Measurements from ENCODE around the gene AMER2.

Gene AMER2

GRCh38 chr13:25149711-25150110 lies 22.4 kb downstream of the AMER2 start:
- DNase-seq = no peak

DNA sequence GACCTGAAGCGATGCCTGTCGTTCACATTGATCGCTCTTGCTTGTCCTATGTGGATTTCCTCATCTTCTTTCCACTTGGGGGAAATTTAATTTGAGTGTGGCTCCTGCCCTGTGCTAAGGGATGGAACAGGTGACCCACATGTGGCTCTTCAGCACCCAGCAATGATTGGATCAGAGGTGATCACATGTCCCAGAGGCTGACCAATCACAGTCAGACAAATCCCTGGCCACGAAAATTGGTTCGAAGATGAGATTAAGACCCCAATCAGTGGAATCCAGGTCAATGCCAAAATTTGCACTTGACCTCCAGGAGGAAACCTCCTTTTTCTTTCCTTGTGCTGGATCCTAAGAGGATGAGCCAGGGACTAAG lies 23.7 kb downstream of the AMER2 start:
- DNase-seq = no peak

GRCh38 chr13:25147638-25148401 lies 24.3 kb downstream of the AMER2 start:
- DNase-seq = no peak

- DNase-seq = no peak
These were observed 28.4 kb downstream of the AMER2 start for GRCh38 chr13:25143706-25144105.

DNA sequence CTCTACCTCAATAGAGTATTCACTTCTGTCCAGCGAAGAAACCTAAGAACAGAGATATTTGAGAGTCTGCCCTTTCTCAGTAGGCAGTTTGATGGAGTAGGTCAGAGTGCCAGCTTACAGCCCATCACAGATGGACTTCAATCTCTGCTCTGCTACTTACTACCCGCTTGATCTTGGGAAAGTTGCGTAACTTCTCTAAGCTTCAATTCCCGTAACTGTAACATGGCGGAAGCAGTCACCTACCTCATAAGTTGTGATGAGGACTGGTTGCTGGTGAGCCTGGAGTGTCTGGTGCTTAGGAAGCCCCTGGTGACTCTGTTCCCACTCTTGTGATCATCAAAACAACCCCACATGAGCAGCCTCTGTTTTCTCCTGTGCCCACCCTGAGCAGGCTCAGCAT lies 31.0 kb downstream of the AMER2 start:
- no peak for DNase-seq

DNA sequence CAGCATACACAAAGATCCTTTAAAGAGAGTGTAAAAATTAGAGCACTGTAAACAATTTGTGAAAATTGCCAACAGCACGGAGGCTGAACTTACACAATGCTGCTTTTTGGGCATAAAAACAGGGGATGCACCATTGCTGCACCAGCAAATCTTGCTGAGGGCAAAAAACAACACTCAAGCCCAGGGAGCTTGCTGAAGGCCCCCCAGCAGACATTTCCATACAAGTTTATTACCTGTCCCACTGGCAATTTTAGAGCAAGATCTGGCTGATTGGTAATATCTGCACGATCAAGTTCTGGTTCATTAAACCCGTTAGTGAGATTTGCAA lies 34.3 kb downstream of the AMER2 start:
- no peak for DNase-seq

- DNase-seq = no peak
These were observed 35.0 kb downstream of the AMER2 start for GRCh38 chr13:25136880-25137787.

- no peak for DNase-seq
These were observed 36.2 kb downstream of the AMER2 start for GRCh38 chr13:25135896-25136295.

DNA sequence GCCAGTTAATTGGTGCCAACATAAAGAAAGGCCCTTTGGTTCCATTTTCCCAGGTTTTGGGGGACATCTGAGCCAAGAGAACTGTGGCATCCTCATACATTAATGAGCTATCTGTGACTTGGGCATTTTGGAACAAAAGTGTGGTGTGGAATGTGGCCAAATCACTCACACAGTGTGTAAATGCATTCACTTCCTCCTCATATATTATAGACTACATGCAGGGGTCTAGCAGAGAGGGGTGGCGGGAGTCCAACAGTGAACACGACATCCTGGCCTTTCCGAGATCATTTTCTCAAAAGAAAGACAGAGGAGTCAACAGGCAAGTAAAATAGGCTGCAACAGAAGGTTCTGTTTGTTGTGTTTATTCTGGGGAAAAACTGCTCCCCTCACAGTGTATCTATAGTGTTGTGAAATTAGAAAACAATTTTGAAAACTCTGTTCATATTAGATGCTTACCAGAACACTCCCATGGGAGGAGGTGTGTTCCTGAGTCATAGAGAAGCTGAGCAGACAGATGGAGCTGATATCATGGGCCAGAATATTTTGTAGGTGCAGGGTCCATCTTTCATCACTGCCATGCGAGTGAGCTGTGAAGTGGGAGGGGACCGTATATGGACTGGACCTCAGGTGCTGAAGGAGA lies 39.2 kb downstream of the AMER2 start:
- DNase-seq = no peak

DNA sequence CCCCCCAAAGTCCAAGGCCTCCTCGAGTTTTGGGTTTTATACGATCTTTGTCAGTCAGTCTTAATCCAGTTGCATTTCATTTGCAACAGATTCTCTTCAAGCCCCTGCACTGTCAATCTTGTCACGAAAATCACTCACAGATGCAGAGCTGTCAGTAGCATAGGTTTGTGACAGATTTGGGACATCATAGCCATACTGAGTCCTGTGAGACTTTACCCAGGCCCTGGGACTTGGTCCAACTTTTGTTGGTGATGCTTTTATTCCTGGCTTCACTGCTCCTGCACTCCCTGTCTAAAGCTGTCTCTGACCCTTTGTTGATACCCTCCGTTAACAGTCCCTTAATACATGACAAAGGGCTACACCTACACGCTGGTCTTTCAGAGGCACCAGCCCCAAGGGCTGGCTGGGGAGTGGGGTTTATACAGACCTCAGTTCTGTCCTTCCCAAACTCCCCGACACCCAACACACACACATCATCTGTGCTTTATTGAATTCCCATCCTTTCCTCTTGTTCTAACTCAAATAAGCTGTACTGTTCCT lies 40.1 kb downstream of the AMER2 start:
- no peak for DNase-seq

DNA sequence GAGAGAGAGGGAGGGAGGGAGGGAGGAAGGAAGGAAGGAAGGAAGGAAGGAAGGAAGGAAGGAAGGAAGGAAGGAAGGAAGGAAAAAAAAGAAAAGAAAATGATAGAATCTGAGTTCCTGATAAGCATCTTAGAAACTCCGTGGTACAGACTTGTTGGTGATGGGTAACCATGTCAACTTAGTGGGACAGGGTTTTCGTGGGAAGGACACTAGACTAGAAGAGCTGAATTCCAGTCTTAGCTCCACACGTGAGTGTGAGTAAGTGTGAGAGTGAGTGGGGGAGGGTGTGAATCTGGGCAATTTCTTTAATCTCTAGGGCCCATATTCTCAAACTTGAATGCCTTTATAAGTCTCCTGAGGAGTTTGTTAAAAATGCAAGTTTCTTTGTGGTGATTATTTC lies 41.1 kb downstream of the AMER2 start:
- DNase-seq = no peak

DNA sequence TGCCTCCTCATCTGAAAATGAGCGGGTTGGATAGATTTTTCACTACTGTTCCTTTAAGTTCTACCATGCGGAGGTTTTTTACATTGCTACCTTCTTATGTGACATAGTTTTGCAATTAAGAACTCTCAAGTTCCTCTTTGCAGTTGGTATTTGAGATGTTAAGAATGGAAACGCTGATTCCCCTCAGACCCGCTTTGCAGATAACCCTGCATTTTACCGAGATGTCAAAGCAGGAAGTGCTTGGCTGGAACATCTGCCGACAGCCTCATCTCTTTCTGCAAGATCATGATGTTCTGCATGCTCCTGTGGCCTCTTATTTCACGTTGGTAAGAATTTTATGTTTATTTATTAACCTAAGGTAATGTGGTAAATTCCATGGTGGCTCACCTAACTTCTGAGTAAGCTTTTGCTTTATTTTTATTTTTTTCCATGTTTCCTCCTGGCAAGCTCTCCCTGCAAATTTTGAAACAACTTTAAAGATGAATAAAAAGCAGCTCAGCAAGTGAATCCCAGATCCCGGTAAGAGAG lies 53.6 kb downstream of the AMER2 start:
- DNase-seq = no peak

DNA sequence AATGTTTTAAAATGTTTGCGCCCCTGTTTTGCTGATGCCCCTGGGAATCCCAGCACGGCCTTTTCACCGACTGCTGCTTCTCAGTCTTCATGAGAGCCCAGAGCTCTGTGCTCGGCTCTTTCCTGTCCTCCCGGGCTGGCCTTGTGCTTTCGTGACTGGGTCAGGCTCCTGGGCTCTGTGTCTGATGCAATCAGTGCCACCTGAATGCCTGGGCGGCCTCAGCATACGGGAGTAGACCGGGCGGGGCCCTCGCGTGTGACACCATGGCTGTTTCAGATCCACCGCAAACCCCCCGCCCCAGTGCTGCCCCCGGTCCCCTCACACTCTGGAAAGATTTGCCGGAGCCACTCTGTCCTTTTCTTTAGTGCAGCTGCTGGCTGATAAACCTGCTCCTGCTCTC lies 54.8 kb downstream of the AMER2 start:
- no peak for DNase-seq

DNA sequence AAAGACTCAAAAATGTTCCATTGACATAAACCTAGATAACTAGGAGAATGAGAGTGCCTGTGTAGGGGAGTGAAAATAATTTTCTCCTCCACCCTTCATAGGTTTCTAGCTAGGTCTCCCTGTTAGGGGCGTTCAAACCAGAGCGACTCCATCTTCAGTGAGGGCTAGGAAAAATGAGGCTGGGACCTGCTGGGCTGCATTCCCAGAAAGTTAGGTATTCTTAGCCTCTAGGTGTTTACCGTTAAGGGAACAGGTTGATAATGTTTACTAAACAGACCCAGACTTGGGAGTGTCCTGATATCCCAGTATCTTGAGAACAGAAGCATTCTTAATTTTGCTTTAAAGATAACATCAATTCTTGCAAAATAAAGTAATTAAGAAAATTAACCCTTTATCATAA lies 56.0 kb downstream of the AMER2 start:
- no peak for DNase-seq

- peak; percentile 9 for DNase-seq
These were observed 57.9 kb downstream of the AMER2 start for GRCh38 chr13:25114220-25114619.

- no peak for DNase-seq
These were observed 59.3 kb downstream of the AMER2 start for GRCh38 chr13:25112695-25113255.

Data from NCI-H2029 (cell line).